ENCODE data around the gene COL8A1. TPM values are rescaled to one million over a fixed set of nuclear protein-coding genes. Genes with fewer than 3 reads are reported as not detected.

Gene COL8A1
- total RNA-seq, 1 experiment from 2014 or later, result 0.87 TPM

DNA sequence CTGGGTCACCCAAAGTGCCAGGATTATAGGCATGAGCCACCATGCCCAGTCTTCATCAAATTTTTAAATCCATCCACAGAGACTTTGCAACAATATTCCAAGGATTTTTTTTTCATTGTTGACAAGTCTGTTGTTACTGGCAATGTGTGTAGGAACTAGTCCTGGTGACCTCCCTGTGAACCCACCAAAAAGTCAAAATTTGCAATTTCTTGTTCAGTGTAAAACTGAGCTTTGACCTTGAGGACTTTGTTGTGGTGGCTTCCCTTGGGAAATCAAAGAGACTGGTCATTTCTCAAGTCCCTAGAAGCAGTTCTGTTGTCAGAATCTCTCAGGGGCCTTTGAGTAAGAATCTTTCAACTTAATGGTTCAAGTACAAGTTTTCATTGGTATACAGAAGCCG is 36.9 kb upstream of the COL8A1 start:
- no peaks in the 10 kb centered on the region for H3K27me3 Mint-ChIP-seq (ENCODE audit: low read depth)
- peaks cover 9% of the 10 kb centered on the region for H3K4me1 Mint-ChIP-seq
- no peak for DNase-seq (ENCODE audit: low spot score)
- no peak overlapping the region for H3K27ac Mint-ChIP-seq
- ChIA-PET POLR2A (no interaction called here), CTCF (no interaction called here)
- no peak for ATAC-seq
- no peaks in the 10 kb centered on the region for H3K36me3 Mint-ChIP-seq
- H3K9me3 Mint-ChIP-seq, result no peaks in the 10 kb centered on the region
- no peak for TF ChIP-seq NFE2L1 (CRISPR knock-in tag; IDR thresholded peaks at IDR 0.05)
- TF ChIP-seq TEAD4 (CRISPR knock-in tag; IDR thresholded peaks at IDR 0.05), result no peak
- TF ChIP-seq, protein P1, sequence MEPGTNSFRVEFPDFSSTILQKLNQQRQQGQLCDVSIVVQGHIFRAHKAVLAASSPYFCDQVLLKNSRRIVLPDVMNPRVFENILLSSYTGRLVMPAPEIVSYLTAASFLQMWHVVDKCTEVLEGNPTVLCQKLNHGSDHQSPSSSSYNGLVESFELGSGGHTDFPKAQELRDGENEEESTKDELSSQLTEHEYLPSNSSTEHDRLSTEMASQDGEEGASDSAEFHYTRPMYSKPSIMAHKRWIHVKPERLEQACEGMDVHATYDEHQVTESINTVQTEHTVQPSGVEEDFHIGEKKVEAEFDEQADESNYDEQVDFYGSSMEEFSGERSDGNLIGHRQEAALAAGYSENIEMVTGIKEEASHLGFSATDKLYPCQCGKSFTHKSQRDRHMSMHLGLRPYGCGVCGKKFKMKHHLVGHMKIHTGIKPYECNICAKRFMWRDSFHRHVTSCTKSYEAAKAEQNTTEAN (CRISPR knock-in tag; IDR thresholded peaks at IDR 0.05), result no peak
- TF ChIP-seq FOXJ3 (CRISPR knock-in tag; IDR thresholded peaks at IDR 0.05; ENCODE audit: borderline replicate concordance), result no peak
- TF ChIP-seq, protein P2, sequence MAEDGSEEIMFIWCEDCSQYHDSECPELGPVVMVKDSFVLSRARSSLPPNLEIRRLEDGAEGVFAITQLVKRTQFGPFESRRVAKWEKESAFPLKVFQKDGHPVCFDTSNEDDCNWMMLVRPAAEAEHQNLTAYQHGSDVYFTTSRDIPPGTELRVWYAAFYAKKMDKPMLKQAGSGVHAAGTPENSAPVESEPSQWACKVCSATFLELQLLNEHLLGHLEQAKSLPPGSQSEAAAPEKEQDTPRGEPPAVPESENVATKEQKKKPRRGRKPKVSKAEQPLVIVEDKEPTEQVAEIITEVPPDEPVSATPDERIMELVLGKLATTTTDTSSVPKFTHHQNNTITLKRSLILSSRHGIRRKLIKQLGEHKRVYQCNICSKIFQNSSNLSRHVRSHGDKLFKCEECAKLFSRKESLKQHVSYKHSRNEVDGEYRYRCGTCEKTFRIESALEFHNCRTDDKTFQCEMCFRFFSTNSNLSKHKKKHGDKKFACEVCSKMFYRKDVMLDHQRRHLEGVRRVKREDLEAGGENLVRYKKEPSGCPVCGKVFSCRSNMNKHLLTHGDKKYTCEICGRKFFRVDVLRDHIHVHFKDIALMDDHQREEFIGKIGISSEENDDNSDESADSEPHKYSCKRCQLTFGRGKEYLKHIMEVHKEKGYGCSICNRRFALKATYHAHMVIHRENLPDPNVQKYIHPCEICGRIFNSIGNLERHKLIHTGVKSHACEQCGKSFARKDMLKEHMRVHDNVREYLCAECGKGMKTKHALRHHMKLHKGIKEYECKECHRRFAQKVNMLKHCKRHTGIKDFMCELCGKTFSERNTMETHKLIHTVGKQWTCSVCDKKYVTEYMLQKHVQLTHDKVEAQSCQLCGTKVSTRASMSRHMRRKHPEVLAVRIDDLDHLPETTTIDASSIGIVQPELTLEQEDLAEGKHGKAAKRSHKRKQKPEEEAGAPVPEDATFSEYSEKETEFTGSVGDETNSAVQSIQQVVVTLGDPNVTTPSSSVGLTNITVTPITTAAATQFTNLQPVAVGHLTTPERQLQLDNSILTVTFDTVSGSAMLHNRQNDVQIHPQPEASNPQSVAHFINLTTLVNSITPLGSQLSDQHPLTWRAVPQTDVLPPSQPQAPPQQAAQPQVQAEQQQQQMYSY (CRISPR knock-in tag; IDR thresholded peaks at IDR 0.05), result no peak
- TF ChIP-seq, protein P3, sequence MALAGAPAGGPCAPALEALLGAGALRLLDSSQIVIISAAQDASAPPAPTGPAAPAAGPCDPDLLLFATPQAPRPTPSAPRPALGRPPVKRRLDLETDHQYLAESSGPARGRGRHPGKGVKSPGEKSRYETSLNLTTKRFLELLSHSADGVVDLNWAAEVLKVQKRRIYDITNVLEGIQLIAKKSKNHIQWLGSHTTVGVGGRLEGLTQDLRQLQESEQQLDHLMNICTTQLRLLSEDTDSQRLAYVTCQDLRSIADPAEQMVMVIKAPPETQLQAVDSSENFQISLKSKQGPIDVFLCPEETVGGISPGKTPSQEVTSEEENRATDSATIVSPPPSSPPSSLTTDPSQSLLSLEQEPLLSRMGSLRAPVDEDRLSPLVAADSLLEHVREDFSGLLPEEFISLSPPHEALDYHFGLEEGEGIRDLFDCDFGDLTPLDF (CRISPR knock-in tag; IDR thresholded peaks at IDR 0.05), result no peak
- TF ChIP-seq ZNF232 (CRISPR knock-in tag; IDR thresholded peaks at IDR 0.05), result no peak
- no peak for TF ChIP-seq ZNF121 (CRISPR knock-in tag; IDR thresholded peaks at IDR 0.05)
- no peak overlapping the region for H3K4me3 Mint-ChIP-seq

DNA sequence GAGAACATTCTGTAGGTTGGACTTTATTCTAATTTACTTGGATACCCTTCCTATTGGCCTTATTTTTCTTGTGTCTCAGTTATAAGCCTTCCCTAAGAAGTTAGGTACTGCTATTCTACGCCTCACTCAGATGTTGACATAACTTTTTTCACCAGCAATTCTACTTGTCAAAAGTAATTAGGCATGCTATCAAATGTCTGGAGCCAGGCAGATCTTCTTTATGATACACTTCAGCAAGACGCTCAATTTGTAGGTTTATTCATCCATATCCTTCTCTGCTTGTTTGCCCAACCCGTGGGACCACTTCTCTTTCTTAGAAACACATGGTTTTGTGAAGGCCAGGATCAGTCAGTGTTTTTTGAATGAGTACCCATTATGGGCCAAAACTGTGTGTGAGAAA is 36.2 kb upstream of the COL8A1 start:
- TF ChIP-seq MXD4 (CRISPR knock-in tag; IDR thresholded peaks at IDR 0.05; ENCODE audit: borderline replicate concordance) (no peak), SMAD4 (CRISPR knock-in tag; IDR thresholded peaks at IDR 0.05) (no peak)
- TF ChIP-seq, protein P4, sequence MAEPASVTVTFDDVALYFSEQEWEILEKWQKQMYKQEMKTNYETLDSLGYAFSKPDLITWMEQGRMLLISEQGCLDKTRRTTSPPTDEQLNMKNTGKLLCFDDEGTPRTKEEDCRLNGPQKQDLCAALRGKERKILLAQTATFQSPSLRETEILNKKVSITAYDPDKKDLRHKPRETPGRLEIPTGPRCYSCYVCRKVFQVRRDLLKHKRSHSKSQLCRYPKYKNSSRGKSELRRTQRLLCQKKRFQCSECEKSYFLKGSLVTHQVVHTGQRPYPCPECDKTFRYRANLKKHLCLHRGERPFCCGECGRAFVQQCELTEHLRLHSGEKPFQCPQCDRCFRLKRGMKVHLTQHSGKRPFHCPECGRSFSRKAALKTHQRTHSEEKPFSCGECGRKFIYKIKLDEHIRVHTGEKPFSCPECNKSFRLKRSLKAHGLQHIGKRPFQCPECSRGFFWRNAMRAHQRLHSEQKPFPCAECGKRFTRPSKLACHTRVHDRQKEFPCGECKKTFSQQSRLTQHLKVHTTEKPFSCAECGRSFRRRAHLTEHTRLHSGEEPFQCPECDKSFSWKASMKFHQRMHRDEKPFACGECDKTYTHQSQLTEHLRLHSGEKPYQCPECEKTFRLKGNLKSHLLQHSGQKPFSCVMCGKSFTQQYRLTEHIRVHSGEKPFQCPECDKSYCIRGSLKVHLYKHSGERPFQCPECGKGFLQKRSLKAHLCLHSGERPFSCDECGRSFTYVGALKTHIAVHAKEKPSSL (CRISPR knock-in tag; conservative IDR thresholded peaks at IDR 0.05), result no peak
- ChIA-PET CTCF (no interaction called here), POLR2A (no interaction called here)
- no peak overlapping the region for H3K27ac Mint-ChIP-seq
- no peak overlapping the region for H3K4me3 Mint-ChIP-seq
- ATAC-seq (no peak), DNase-seq (ENCODE audit: low spot score) (no peak)
- no peaks in the 10 kb centered on the region for H3K36me3 Mint-ChIP-seq
- H3K4me1 Mint-ChIP-seq, result peaks cover 9% of the 10 kb centered on the region
- H3K27me3 Mint-ChIP-seq (ENCODE audit: low read depth), result no peaks in the 10 kb centered on the region
- no peaks in the 10 kb centered on the region for H3K9me3 Mint-ChIP-seq

DNA sequence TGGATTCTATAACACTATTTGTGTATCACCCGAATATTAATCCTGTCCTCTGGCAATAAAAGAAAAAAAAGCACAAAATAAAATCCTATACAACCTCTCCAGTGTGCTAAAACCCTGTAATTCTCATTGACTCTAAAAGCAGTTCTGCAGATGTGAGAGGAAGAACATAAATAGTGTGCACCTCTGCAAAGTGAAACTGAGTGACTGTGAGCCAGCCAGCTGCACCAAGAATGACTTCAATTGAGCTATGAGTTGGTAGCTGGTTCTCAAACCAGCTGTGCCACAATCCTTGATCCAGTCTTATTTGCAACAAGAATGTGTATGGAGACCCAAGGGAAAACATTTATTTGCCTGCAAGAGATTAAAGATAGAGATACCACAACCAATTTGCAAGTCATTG is 31.2 kb upstream of the COL8A1 start:
- Mint-ChIP-seq H3K4me3 (no peak overlapping the region), H3K27ac (no peak overlapping the region), H3K9me3 (0 out of 2 replicates have a peak, but pooled peaks cover 5% of the 10 kb centered on the region), H3K36me3 (no peaks in the 10 kb centered on the region), H3K4me1 (peaks cover 2% of the 10 kb centered on the region; the same call in 1 of the 2 replicates), H3K27me3 (ENCODE audit: low read depth) (no peaks in the 10 kb centered on the region)
- DNase-seq (ENCODE audit: low spot score) (no peak), ATAC-seq (no peak)
- POLR2A ChIA-PET, result no interaction called here
- CTCF ChIA-PET, result no interaction called here
- TF ChIP-seq, protein P4 (CRISPR knock-in tag; conservative IDR thresholded peaks at IDR 0.05), result no peak
- TF ChIP-seq, protein P5, sequence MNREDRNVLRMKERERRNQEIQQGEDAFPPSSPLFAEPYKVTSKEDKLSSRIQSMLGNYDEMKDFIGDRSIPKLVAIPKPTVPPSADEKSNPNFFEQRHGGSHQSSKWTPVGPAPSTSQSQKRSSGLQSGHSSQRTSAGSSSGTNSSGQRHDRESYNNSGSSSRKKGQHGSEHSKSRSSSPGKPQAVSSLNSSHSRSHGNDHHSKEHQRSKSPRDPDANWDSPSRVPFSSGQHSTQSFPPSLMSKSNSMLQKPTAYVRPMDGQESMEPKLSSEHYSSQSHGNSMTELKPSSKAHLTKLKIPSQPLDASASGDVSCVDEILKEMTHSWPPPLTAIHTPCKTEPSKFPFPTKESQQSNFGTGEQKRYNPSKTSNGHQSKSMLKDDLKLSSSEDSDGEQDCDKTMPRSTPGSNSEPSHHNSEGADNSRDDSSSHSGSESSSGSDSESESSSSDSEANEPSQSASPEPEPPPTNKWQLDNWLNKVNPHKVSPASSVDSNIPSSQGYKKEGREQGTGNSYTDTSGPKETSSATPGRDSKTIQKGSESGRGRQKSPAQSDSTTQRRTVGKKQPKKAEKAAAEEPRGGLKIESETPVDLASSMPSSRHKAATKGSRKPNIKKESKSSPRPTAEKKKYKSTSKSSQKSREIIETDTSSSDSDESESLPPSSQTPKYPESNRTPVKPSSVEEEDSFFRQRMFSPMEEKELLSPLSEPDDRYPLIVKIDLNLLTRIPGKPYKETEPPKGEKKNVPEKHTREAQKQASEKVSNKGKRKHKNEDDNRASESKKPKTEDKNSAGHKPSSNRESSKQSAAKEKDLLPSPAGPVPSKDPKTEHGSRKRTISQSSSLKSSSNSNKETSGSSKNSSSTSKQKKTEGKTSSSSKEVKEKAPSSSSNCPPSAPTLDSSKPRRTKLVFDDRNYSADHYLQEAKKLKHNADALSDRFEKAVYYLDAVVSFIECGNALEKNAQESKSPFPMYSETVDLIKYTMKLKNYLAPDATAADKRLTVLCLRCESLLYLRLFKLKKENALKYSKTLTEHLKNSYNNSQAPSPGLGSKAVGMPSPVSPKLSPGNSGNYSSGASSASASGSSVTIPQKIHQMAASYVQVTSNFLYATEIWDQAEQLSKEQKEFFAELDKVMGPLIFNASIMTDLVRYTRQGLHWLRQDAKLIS (CRISPR knock-in tag; IDR thresholded peaks at IDR 0.05; ENCODE audit: borderline replicate concordance), result no peak
- no peak for TF ChIP-seq ZNF423 (CRISPR knock-in tag; IDR thresholded peaks at IDR 0.05)
- TF ChIP-seq, protein P6, sequence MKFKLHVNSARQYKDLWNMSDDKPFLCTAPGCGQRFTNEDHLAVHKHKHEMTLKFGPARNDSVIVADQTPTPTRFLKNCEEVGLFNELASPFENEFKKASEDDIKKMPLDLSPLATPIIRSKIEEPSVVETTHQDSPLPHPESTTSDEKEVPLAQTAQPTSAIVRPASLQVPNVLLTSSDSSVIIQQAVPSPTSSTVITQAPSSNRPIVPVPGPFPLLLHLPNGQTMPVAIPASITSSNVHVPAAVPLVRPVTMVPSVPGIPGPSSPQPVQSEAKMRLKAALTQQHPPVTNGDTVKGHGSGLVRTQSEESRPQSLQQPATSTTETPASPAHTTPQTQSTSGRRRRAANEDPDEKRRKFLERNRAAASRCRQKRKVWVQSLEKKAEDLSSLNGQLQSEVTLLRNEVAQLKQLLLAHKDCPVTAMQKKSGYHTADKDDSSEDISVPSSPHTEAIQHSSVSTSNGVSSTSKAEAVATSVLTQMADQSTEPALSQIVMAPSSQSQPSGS (CRISPR knock-in tag; IDR thresholded peaks at IDR 0.05; ENCODE audit: borderline replicate concordance, low read depth), result no peak
- TF ChIP-seq NFYB (CRISPR knock-in tag; conservative IDR thresholded peaks at IDR 0.05; ENCODE audit: low read depth), result no peak
- no peak for TF ChIP-seq CREM (CRISPR knock-in tag; IDR thresholded peaks at IDR 0.05)

Data from WTC11 (cell line).